Measurements from ENCODE around the gene ALG8.

The ALG8 gene

DNA sequence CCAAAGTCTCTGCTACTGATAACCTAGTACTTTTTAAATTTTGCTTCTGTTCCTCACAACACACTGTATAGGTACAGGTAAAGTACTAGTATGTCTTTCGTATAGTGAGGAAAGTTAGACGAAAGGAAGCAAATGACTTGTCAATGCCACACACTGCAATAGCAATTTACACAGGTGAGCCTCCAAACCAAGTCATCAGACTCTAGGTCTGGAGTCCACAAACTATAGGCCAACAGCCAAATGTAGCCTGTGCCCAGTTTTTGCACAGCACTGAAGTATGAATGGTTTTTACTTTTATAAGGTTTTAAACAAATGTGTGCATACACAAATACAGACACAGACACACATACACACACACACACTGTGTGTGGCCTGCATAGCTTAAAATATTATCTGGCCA lies 28.1 kb downstream of the ALG8 start:
- H3K4me3 ChIP-seq (ENCODE audit: insufficient read length, low read depth): no peak overlapping the region
- H3K9me3 ChIP-seq (ENCODE audit: insufficient read depth, low read length): no peaks in the 10 kb centered on the region
- no peak for DNase-seq (ENCODE audit: low read depth, low spot score)
- no peaks in the 10 kb centered on the region for H3K27me3 ChIP-seq (ENCODE audit: insufficient read depth, insufficient read length)
- H3K36me3 ChIP-seq (ENCODE audit: insufficient read depth, insufficient read length, low read length): peaks cover 61% of the 10 kb centered on the region
- no peak overlapping the region for H3K9ac ChIP-seq (ENCODE audit: insufficient read length, low read depth)
- H3K4me1 ChIP-seq (ENCODE audit: insufficient read depth, insufficient read length): no peaks in the 10 kb centered on the region
- TF ChIP-seq ZNF274 (IDR thresholded peaks at IDR 0.05; ENCODE audit: low read depth, low read length): no peak
- no peak for TF ChIP-seq SUZ12 (IDR thresholded peaks at IDR 0.05; ENCODE audit: extremely low read depth, insufficient read depth, insufficient read length)
- no peak for TF ChIP-seq YY1 (IDR thresholded peaks at IDR 0.05; ENCODE audit: insufficient read depth, insufficient read length)

GRCh38 chr11:78110830-78111229 lies 28.6 kb downstream of the ALG8 start:
- no peak overlapping the region for H3K4me3 ChIP-seq (ENCODE audit: insufficient read length, low read depth)
- no peaks in the 10 kb centered on the region for H3K27me3 ChIP-seq (ENCODE audit: insufficient read depth, insufficient read length)
- no peaks in the 10 kb centered on the region for H3K4me1 ChIP-seq (ENCODE audit: insufficient read depth, insufficient read length)
- no peak for TF ChIP-seq SUZ12 (IDR thresholded peaks at IDR 0.05; ENCODE audit: extremely low read depth, insufficient read depth, insufficient read length)
- TF ChIP-seq ZNF274 (IDR thresholded peaks at IDR 0.05; ENCODE audit: low read depth, low read length): no peak
- no peak for TF ChIP-seq YY1 (IDR thresholded peaks at IDR 0.05; ENCODE audit: insufficient read depth, insufficient read length)
- no peaks in the 10 kb centered on the region for H3K9me3 ChIP-seq (ENCODE audit: insufficient read depth, low read length)
- no peak for DNase-seq (ENCODE audit: low read depth, low spot score)
- H3K36me3 ChIP-seq (ENCODE audit: insufficient read depth, insufficient read length, low read length): peaks cover 61% of the 10 kb centered on the region
- H3K9ac ChIP-seq (ENCODE audit: insufficient read length, low read depth): no peak overlapping the region

DNA sequence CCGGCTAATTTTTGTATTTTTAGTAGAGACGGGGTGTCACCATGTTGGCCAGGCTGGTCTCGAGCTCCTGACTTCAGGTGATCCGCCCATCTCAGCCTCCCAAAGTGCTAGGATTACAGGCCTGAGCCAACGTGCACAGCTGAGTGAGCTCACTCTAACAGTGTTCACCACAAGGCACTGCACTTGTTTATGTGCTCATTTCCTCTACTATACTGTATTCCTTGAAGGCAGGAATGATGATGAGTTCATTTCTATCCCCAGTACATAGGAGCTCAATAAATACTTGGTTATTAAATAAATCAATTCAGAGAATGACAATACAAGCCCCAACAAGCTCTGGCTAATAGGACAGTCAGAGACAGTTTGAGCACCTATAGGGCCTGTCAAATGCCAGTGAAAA lies 29.1 kb downstream of the ALG8 start:
- TF ChIP-seq YY1 (IDR thresholded peaks at IDR 0.05; ENCODE audit: insufficient read depth, insufficient read length): no peak
- TF ChIP-seq ZNF274 (IDR thresholded peaks at IDR 0.05; ENCODE audit: low read depth, low read length): no peak
- TF ChIP-seq SUZ12 (IDR thresholded peaks at IDR 0.05; ENCODE audit: extremely low read depth, insufficient read depth, insufficient read length): no peak
- Histone ChIP-seq H3K9ac (ENCODE audit: insufficient read length, low read depth) (no peak overlapping the region), H3K4me1 (ENCODE audit: insufficient read depth, insufficient read length) (no peaks in the 10 kb centered on the region), H3K9me3 (ENCODE audit: insufficient read depth, low read length) (no peaks in the 10 kb centered on the region), H3K36me3 (ENCODE audit: insufficient read depth, insufficient read length, low read length) (peaks cover 64% of the 10 kb centered on the region), H3K4me3 (ENCODE audit: insufficient read length, low read depth) (no peak overlapping the region), H3K27me3 (ENCODE audit: insufficient read depth, insufficient read length) (no peaks in the 10 kb centered on the region)
- no peak for DNase-seq (ENCODE audit: low read depth, low spot score)

DNA sequence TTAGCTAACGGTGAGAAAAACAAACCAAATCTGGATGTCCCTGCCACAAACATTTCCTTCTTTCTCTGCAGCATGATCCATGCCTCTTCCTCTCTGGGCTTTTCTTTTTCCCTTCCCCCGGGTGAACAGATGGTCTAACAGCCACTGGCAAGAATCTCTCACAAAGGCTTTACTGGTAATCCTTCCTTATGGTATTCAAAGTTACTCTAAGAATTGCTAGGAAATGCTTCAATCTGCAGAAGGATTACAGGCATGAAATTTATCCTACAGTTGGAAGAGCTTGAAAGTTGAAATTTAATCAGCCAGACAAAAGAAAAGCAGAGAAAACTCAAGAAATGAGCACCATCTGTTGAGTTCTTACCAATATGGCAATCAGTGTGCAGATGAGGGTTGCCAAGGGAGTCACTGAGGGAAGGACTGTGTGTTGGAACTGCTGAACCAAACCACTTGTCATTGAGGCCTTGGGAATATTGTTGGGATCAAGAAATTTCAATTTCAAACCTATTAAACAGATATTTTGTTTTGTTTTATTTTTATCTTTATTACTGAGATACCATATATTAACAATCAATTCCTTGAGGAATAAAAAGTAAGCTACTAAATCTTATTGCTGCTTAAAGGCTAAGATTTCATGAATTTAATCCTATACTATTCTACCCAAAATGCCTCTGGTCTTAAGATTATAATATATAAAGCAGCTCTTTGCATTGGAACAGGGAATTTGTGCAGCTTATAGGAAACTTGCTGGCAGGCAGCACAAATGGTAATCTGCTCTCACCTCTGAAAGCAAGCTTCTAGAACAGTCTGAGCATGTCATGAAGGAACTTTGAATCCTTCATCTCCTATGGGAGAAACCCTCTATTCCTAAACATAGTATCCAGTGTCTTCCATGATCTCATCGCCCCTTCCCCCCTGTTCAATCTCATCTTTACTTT lies 30.1 kb downstream of the ALG8 start:
- DNase-seq (ENCODE audit: low read depth, low spot score): no peak
- Histone ChIP-seq H3K9ac (ENCODE audit: insufficient read length, low read depth) (no peak overlapping the region), H3K27me3 (ENCODE audit: insufficient read depth, insufficient read length) (no peaks in the 10 kb centered on the region), H3K4me1 (ENCODE audit: insufficient read depth, insufficient read length) (no peaks in the 10 kb centered on the region), H3K4me3 (ENCODE audit: insufficient read length, low read depth) (no peak overlapping the region), H3K36me3 (ENCODE audit: insufficient read depth, insufficient read length, low read length) (peaks cover 59% of the 10 kb centered on the region), H3K9me3 (ENCODE audit: insufficient read depth, low read length) (no peaks in the 10 kb centered on the region)
- no peak for TF ChIP-seq ZNF274 (IDR thresholded peaks at IDR 0.05; ENCODE audit: low read depth, low read length)

DNA sequence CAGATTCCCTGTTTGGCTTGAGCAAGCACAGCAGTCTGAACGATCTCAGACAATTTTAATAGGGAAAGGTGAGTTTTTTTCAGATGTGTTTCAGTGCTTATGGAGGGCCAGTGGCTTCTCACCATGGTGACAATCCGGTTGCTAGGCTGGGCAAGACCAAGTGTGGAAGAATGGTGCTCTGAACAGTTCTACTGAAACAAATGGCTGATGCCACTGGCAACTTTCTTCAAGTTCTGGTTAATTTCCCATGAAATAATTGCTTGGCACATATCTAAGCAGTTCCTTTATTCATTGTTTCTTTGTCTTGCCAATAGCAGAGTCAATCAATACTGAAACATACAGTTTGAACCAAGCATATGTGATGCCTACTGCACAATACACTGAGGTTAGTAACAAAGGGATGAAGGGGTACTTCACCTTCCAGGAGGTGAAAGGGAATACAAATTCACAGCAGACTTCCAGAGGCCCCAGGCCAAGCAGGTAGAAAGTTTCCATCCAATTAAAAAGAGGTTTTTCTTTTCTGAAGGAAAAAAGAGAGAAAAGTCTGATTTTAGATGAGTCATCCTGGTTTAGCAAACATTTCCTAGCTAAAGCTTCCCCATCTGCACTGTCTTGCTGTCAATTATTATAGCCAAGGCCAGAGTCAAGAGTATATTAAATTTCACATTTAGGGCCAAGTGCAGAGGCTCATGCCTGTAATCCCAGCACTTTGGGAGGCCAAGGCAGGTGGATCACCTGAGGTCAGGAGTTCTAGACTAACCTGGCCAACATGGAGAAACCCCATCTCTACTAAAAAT lies 38.6 kb downstream of the ALG8 start:
- TF ChIP-seq ZNF274 (IDR thresholded peaks at IDR 0.05; ENCODE audit: low read depth, low read length): no peak
- no peak for TF ChIP-seq SUZ12 (IDR thresholded peaks at IDR 0.05; ENCODE audit: extremely low read depth, insufficient read depth, insufficient read length)
- TF ChIP-seq YY1 (IDR thresholded peaks at IDR 0.05; ENCODE audit: insufficient read depth, insufficient read length): no peak
- no peaks in the 10 kb centered on the region for H3K4me1 ChIP-seq (ENCODE audit: insufficient read depth, insufficient read length)
- H3K27me3 ChIP-seq (ENCODE audit: insufficient read depth, insufficient read length): no peaks in the 10 kb centered on the region
- H3K9ac ChIP-seq (ENCODE audit: insufficient read length, low read depth): no peak overlapping the region
- H3K4me3 ChIP-seq (ENCODE audit: insufficient read length, low read depth): no peak overlapping the region
- no peak for DNase-seq (ENCODE audit: low read depth, low spot score)
- H3K36me3 ChIP-seq (ENCODE audit: insufficient read depth, insufficient read length, low read length): peaks cover 44% of the 10 kb centered on the region
- no peaks in the 10 kb centered on the region for H3K9me3 ChIP-seq (ENCODE audit: insufficient read depth, low read length)

DNA sequence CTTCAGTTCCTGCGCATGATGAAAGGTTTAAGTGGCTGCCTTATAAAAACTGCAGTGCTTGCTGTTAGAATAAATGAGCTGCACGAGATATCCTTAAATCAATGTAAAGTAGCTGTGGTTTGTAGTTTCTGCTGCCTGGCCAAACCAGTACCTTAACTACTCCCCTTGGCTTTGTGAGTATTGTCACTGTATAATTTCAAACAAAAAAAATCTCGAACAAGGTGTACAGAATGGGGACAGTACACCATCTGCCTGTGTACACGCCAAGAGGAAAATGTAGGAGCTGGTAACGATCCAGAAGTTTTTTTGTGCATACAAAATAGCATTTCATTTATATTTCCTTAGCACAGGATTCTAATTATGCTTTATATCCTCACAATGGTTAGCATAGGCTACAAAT lies 39.2 kb downstream of the ALG8 start:
- Histone ChIP-seq H3K36me3 (ENCODE audit: insufficient read depth, insufficient read length, low read length) (peaks cover 41% of the 10 kb centered on the region), H3K9ac (ENCODE audit: insufficient read length, low read depth) (no peak overlapping the region)
- TF ChIP-seq SUZ12 (IDR thresholded peaks at IDR 0.05; ENCODE audit: extremely low read depth, insufficient read depth, insufficient read length): no peak
- no peak for TF ChIP-seq YY1 (IDR thresholded peaks at IDR 0.05; ENCODE audit: insufficient read depth, insufficient read length)
- no peak for TF ChIP-seq ZNF274 (IDR thresholded peaks at IDR 0.05; ENCODE audit: low read depth, low read length)

GRCh38 chr11:78099666-78100065 lies 39.8 kb downstream of the ALG8 start:
- H3K4me3 ChIP-seq (ENCODE audit: insufficient read length, low read depth): no peak overlapping the region
- H3K9me3 ChIP-seq (ENCODE audit: insufficient read depth, low read length): no peaks in the 10 kb centered on the region
- no peak for DNase-seq (ENCODE audit: low read depth, low spot score)
- TF ChIP-seq SUZ12 (IDR thresholded peaks at IDR 0.05; ENCODE audit: extremely low read depth, insufficient read depth, insufficient read length) (no peak), ZNF274 (IDR thresholded peaks at IDR 0.05; ENCODE audit: low read depth, low read length) (no peak), YY1 (IDR thresholded peaks at IDR 0.05; ENCODE audit: insufficient read depth, insufficient read length) (no peak)
- peaks cover 46% of the 10 kb centered on the region for H3K36me3 ChIP-seq (ENCODE audit: insufficient read depth, insufficient read length, low read length)
- no peaks in the 10 kb centered on the region for H3K27me3 ChIP-seq (ENCODE audit: insufficient read depth, insufficient read length)
- no peak overlapping the region for H3K9ac ChIP-seq (ENCODE audit: insufficient read length, low read depth)
- H3K4me1 ChIP-seq (ENCODE audit: insufficient read depth, insufficient read length): no peaks in the 10 kb centered on the region

More for the DNA sequence above, 39.2 kb downstream of the ALG8 start:
- Histone ChIP-seq H3K9me3 (ENCODE audit: insufficient read depth, low read length) (no peaks in the 10 kb centered on the region), H3K4me1 (ENCODE audit: insufficient read depth, insufficient read length) (no peaks in the 10 kb centered on the region), H3K4me3 (ENCODE audit: insufficient read length, low read depth) (no peak overlapping the region), H3K27me3 (ENCODE audit: insufficient read depth, insufficient read length) (no peaks in the 10 kb centered on the region)
- DNase-seq (ENCODE audit: low read depth, low spot score): no peak
